GM10266 (cell line): ENCODE data around the gene ZNF614.
"Not testable (repeated sequence)": the region's sequence is repeated elsewhere in the genome, so short reads cannot be mapped to it uniquely, and the experiment has no call there.

ENCODE experiments used
- DNase-seq: peaks from one replicate; pipeline ENCODE4 v3.0.0; 2012; ENCODE audit errors: extremely low spot score
- TF ChIP-seq, protein P1 (sequence below): IDR thresholded peaks from 2 replicates; pipeline ENCODE4 v1.5.1; 2012; ENCODE audit warnings: mild to moderate bottlenecking, low read depth; ENCODE audit not compliant: control insufficient read depth, insufficient read depth; ENCODE audit errors: missing control alignments

Gene ZNF614

DNA sequence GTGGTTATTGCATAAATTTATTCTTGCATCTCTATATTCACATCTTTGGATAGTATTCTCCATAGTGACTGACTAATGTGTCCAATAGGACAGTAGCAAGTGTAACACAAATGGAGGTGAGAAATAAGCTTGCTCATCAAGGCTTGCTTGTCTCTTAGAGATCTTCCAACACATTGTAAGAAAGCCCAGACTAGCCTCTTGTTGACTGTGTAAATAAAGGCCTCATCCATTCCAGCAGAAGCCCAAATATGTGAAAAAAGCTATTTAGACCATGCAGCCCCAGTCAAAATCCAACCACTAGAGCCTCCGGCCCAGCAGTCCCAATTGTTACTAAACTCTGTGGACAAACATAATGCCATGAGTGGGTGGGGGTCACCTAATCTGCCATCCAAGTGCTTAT is 17.5 kb downstream of the ZNF614 start:
- no peak for DNase-seq
- TF ChIP-seq, protein P1, sequence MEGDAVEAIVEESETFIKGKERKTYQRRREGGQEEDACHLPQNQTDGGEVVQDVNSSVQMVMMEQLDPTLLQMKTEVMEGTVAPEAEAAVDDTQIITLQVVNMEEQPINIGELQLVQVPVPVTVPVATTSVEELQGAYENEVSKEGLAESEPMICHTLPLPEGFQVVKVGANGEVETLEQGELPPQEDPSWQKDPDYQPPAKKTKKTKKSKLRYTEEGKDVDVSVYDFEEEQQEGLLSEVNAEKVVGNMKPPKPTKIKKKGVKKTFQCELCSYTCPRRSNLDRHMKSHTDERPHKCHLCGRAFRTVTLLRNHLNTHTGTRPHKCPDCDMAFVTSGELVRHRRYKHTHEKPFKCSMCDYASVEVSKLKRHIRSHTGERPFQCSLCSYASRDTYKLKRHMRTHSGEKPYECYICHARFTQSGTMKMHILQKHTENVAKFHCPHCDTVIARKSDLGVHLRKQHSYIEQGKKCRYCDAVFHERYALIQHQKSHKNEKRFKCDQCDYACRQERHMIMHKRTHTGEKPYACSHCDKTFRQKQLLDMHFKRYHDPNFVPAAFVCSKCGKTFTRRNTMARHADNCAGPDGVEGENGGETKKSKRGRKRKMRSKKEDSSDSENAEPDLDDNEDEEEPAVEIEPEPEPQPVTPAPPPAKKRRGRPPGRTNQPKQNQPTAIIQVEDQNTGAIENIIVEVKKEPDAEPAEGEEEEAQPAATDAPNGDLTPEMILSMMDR = no peak

DNA sequence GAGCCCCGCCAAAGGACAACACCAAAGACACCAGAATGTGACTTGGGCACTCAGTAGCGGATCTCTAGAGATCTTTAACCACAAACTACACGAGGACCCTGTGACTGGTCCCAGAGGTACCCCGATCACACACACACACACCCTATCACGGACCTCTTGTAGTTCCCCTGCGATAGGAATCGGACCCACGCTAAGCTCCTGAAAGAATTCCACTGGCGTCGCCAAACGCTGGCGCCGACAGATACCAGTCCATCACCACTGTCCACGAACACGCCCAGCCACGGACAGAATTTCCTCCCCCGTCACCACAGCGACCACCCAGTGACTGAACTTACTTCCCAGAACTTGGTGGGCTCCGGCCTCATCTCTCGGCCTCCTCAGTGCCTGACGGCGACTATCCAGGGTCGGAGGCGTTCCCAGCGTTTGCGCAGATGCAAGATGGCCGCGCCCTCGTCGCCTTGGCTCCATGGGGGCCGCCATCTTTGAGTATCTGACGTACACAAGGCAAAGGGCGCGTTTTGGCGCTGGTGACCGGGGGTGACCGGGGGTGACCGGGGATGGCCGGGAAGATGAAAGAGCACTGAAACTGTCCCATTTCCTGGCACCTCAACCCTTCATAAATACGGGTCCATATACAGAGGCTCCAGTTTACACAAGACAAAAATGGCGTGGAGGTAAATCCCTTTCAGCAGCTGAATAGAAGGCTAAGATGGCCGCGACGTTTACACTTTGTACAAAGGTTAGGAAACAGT is 20.2 kb downstream of the ZNF614 start, which contains the start of gene ZNF615:
TSS of gene ZNF615 (minus strand) at position 406 of the 752 bp plus-strand sequence. CDS start 4,500 bp downstream, outside the sequence.
- peak; percentile 79 for DNase-seq
- TF ChIP-seq, protein P1 = no peak

DNA sequence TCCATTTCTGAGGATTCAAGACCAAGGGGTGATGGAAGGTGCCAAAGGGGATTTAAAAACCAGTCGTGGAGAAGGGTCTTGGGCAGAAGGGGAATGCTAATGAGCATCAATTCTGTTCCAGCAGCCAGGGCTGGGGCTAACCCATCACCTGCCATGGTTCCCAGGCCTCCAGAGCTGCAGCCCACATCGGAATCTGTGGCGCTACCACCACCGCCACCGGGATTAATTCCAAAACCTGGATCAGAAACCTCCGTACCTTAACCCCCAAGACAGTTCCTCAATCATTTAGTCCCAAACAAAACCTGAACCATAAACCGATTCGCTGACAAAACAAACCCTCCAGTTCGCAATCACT is 20.8 kb downstream of the ZNF614 start:
- TF ChIP-seq, protein P1 = no peak
- DNase-seq = no peak

DNA sequence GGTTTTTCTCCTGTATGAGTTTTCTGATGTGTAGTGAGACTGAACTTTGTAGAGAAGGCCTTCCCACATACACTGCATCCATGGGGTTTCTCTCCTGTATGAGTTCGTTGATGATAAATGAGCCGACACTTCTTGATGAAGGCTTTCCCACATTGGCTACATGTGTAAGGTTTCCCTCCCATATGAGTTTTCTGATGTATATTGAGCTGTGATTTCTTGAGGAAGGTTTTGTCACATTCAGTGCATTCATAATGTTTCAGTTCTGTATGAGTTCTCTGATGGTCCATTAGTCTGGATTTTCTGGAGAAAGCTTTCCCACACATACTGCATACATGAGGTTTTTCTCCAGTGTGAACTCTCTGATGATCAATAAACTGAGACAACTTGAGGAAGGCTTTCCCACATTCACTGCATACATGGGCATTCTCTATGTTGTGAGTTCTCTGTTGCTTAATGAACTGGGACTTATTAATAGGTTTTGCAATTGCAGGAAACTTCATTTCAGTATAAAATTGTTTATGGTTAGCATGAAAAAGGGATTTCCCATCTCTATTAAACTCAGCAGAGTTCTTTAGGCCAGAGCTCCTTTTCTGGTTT is 34.0 kb downstream of the ZNF614 start:
- TF ChIP-seq, protein P1 = no peak
- no peak for DNase-seq

DNA sequence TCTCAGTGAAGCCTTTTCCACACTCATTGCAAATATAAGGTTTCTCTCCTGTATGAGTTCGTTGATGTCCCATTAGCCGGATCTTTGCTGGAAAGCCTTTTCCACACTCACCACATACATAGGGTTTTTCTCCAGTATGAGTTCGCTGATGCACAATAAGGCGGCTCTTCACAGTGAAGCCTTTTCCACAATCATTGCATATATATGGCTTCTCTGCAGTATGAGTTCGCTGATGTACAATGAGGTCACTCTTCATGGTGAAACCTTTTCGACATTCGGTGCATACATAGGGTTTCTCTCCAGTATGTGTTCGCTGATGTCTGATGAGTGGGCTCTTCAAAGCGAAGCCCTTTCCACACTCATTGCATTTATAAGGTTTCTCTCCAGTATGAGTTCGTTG is 34.8 kb downstream of the ZNF614 start:
- DNase-seq = no peak
- TF ChIP-seq, protein P1 = no peak

DNA sequence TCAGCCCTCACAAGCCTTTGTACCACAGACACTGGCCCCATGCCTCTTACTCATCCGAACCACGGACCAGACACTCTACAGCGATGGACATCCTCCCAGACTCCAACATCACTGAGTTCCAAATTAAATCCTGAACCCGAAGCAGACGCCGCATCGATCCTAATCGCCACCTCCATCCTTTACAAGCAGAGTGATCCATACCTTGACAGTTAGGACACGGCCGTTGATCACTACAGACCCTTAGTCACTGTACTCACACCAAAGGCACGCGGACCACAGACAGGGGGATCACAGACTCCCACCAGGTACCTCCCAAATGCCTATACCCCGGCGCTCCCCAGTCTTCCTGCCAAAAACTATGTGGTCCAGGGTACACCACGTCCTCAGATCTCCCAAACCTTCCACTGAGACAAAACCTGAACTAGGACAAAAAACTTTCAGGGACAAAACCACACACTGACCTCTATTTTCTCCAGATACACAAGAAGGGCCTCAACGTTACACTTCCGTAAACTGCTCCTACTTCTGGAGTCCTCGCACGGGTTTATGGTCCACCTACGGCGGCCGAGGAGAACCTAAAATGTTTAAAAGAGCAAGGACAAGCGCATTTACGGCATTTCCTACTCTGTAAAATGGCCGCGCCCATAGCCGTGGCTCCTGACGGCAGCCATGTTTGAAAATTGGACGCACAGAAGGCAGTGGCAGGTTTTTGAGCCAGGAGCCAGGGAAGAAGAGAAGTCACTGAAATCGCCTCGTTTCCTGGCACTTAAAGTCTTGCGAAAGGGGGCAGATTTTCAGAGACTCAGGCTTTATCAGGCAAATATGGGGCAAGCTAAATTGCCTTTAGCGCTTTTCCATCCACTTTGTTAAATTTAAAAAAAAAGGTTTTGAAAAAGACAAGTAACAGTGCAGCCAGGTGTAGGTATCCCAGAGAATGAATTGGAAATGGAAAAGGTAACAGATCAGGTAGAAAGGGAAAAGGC is 41.6 kb downstream of the ZNF614 start, which contains the start of gene ZNF350:
TSS of gene ZNF350 (minus strand) at position 532 of the 983 bp plus-strand sequence. CDS start 12,480 bp downstream, outside the sequence.
- peak; percentile 70 for DNase-seq
- TF ChIP-seq, protein P1 = no peak

DNA sequence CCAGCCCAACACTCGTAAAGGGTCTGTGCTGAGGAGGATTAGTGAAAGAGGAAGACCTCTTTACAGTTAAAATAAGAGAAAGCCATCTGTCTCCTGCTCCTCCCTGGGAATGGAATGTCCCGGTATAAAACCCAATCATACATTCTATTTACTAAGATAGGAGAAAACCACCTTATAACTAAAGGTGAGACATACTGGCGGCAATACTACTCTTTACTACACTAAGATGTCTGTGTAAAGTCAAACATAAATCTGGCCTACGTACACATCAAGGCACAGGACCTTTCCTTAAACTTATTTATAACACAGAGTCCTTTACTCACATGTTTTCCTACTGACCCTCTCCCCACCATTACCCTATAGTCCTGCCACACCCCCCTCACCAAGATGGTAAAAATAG is 44.8 kb downstream of the ZNF614 start:
- no peak for DNase-seq

DNA sequence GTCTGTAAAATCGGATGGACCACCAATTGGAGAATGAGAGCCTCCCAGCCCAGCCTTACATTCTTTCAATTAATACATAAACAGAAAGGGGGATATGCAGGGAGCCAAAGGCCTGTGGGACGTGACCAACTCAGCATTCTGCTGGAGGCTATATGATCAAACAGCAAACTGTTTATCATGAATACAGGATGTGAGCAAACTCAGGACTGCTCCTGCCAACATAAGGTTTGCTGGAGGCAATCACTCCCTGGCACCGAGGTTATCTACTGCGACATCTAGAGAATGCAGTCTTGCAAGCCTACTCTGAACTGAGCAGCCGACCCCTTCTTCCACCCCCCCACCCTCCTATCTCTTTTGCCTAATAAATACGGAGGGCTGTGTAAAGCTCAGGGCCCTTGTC is 47.3 kb downstream of the ZNF614 start:
- not testable (repeated sequence) for DNase-seq

More for the DNA sequence above, 44.8 kb downstream of the ZNF614 start:
- TF ChIP-seq, protein P1 = no peak
